H9 (cell line): ENCODE measurements around the gene GABPB2. TPM values are rescaled to one million over a fixed set of nuclear protein-coding genes. Genes with fewer than 3 reads are reported as not detected.

ENCODE experiments used
- DNase-seq: peaks from one replicate; pipeline ENCODE4 v3.0.0-alpha.2; 2017
- H2AFZ ChIP-seq: one replicate; pipeline ENCODE4 v1.6.1; 2013; ENCODE audit warnings: mild to moderate bottlenecking, low read length, control low read depth, moderate library complexity
- H2AK5ac ChIP-seq: 2 replicates; pipeline ENCODE4 v1.6.1; 2013; ENCODE audit warnings: low read length, control low read depth, mixed read lengths; ENCODE audit not compliant: insufficient read length
- H2BK120ac ChIP-seq: one replicate; pipeline ENCODE4 v1.6.1; 2013; ENCODE audit warnings: low read depth, mild to moderate bottlenecking, low read length, control low read depth, inconsistent platforms; ENCODE audit not compliant: poor library complexity, severe bottlenecking
- H2BK12ac ChIP-seq: 2 replicates; pipeline ENCODE4 v1.6.1; 2013; ENCODE audit warnings: low read length, control low read depth, mixed read lengths, low read depth; ENCODE audit not compliant: insufficient read length
- H2BK15ac ChIP-seq: 2 replicates; pipeline ENCODE4 v1.6.1; 2013; ENCODE audit warnings: low read depth, low read length, control low read depth
- H2BK20ac ChIP-seq: one replicate; pipeline ENCODE4 v1.6.1; 2013; ENCODE audit warnings: low read depth, mild to moderate bottlenecking, low read length, control low read depth, inconsistent platforms; ENCODE audit not compliant: poor library complexity, severe bottlenecking
- H2BK5ac ChIP-seq: 2 replicates; pipeline ENCODE4 v1.6.1; 2013; ENCODE audit warnings: low read length, control low read depth, mixed read lengths; ENCODE audit not compliant: insufficient read length
- H3K14ac ChIP-seq: 2 replicates; pipeline ENCODE4 v1.6.1; 2013; ENCODE audit warnings: low read length, control low read depth; ENCODE audit not compliant: insufficient read depth
- H3K18ac ChIP-seq: 2 replicates; pipeline ENCODE4 v1.6.1; 2013; ENCODE audit warnings: low read depth, mild to moderate bottlenecking, mixed read lengths, low read length, control low read depth; ENCODE audit not compliant: insufficient read length
- H3K23ac ChIP-seq: 2 replicates; pipeline ENCODE4 v1.6.1; 2013; ENCODE audit warnings: low read length, control low read depth, mixed read lengths, low read depth; ENCODE audit not compliant: insufficient read length
- H3K23me2 ChIP-seq: 2 replicates; pipeline ENCODE4 v1.6.1; 2013; ENCODE audit warnings: low read depth, mild to moderate bottlenecking, mixed read lengths, low read length, control low read depth; ENCODE audit not compliant: insufficient read length, poor library complexity, severe bottlenecking
- H3K27ac ChIP-seq: 2 replicates; pipeline ENCODE4 v1.5.1; 2013; ENCODE audit warnings: low read length, control low read depth, mixed read lengths, low read depth; ENCODE audit not compliant: insufficient read length
- H3K27me3 ChIP-seq: 2 replicates; pipeline ENCODE4 v1.6.1; 2013; ENCODE audit warnings: low read length, control low read depth, inconsistent platforms; ENCODE audit not compliant: insufficient read depth
- H3K4ac ChIP-seq: 2 replicates; pipeline ENCODE4 v1.6.1; 2013; ENCODE audit warnings: low read depth, mild to moderate bottlenecking, control low read depth, inconsistent platforms, low read length, moderate library complexity
- H3K4me1 ChIP-seq: 2 replicates; pipeline ENCODE4 v1.6.1; 2013; ENCODE audit warnings: low read length, control low read depth, inconsistent platforms; ENCODE audit not compliant: insufficient read depth
- H3K4me2 ChIP-seq: 2 replicates; pipeline ENCODE4 v1.6.1; 2013; ENCODE audit warnings: low read length, control low read depth, mixed read lengths; ENCODE audit not compliant: insufficient read length, insufficient read depth
- H3K56ac ChIP-seq: 2 replicates; pipeline ENCODE4 v1.6.1; 2013; ENCODE audit warnings: low read depth, mild to moderate bottlenecking, mixed read lengths, low read length, control low read depth; ENCODE audit not compliant: insufficient read length
- H3K79me1 ChIP-seq: 2 replicates; pipeline ENCODE4 v1.6.1; 2013; ENCODE audit warnings: low read depth, mild to moderate bottlenecking, moderate library complexity, low read length, control low read depth, inconsistent platforms; ENCODE audit not compliant: insufficient read depth, poor library complexity, severe bottlenecking
- H3K79me2 ChIP-seq: 2 replicates; pipeline ENCODE4 v1.6.1; 2013; ENCODE audit warnings: low read length, control low read depth, inconsistent platforms; ENCODE audit not compliant: insufficient read depth
- H3K9ac ChIP-seq: 2 replicates; pipeline ENCODE4 v1.6.1; 2013; ENCODE audit warnings: low read length, control low read depth, mixed read lengths; ENCODE audit not compliant: insufficient read length; ENCODE audit errors: extremely low read depth
- H3K9me3 ChIP-seq: one replicate; pipeline ENCODE4 v1.6.1; 2013; ENCODE audit warnings: low read depth, low read length, inconsistent platforms; ENCODE audit not compliant: control insufficient read depth
- H3T11ph ChIP-seq: one replicate; pipeline ENCODE4 v1.6.1; 2013; ENCODE audit warnings: mild to moderate bottlenecking, low read length, control low read depth, inconsistent platforms
- H4K20me1 ChIP-seq: one replicate; pipeline ENCODE4 v1.6.1; 2013; ENCODE audit not compliant: control insufficient read depth, insufficient read length, insufficient read depth
- H4K5ac ChIP-seq: 2 replicates; pipeline ENCODE4 v1.6.1; 2013; ENCODE audit warnings: low read depth, mild to moderate bottlenecking, mixed read lengths, low read length, control low read depth; ENCODE audit not compliant: insufficient read length
- H4K8ac ChIP-seq: replicated peaks from 2 replicates; pipeline ENCODE4 v1.6.1; 2013; ENCODE audit warnings: low read length, control low read depth, mixed read lengths, low read depth; ENCODE audit not compliant: insufficient read length
- H4K91ac ChIP-seq: 2 replicates; pipeline ENCODE4 v1.6.1; 2013; ENCODE audit warnings: low read depth, mild to moderate bottlenecking, moderate library complexity, mixed read lengths, low read length, control low read depth; ENCODE audit not compliant: insufficient read length
- H3K27ac Mint-ChIP-seq, 3 experiments: 2 replicates in 2 of 3; 3 replicates in 1 of 3; pipeline ENCODE4 v1.8.0; 2020 to 2021; ENCODE audit warnings: mixed read lengths in 3 of 3, mild to moderate bottlenecking in 1 of 3, moderate library complexity in 1 of 3
- H3K27me3 Mint-ChIP-seq: 2 replicates; pipeline ENCODE4 v1.8.0; 2021; ENCODE audit warnings: low read depth, mild to moderate bottlenecking, moderate library complexity, mixed read lengths
- H3K36me3 Mint-ChIP-seq, 3 experiments: 2 replicates in 2 of 3; 3 replicates in 1 of 3; pipeline ENCODE4 v1.8.0; 2020 to 2021; ENCODE audit warnings: low read depth in 3 of 3, mixed read lengths in 3 of 3; ENCODE audit not compliant: insufficient read depth in 1 of 3
- H3K4me1 Mint-ChIP-seq, 2 experiments: 2 replicates each; pipeline ENCODE4 v1.8.0; 2020; ENCODE audit warnings: mixed read lengths in 2 of 2
- H3K4me3 Mint-ChIP-seq, 2 experiments: 2 replicates in 1 of 2; 3 replicates in 1 of 2; pipeline ENCODE4 v1.8.0; 2020 to 2021; ENCODE audit warnings: mild to moderate bottlenecking in 2 of 2, mixed read lengths in 2 of 2, moderate library complexity in 1 of 2
- H3K9me3 Mint-ChIP-seq, 2 experiments: 2 replicates in 1 of 2; 3 replicates in 1 of 2; pipeline ENCODE4 v1.8.0; 2020; ENCODE audit warnings: mild to moderate bottlenecking in 2 of 2, mixed read lengths in 2 of 2, moderate library complexity in 1 of 2
- WGBS: extraction: QIAGEN DNeasy Blood & Tissue Kit; methylation state at CpG from one replicate; pipeline ENCODE4 v1.1.7; 2013; ENCODE audit warnings: missing lambda C conversion rate, low lambda C conversion rate, mixed read lengths; ENCODE audit not compliant: insufficient read length; ENCODE audit errors: extremely low coverage; 5-methylcytosine and 5-hydroxymethylcytosine counted together
- total RNA-seq: library from RNA; stranded (reverse); gene quantifications from 2 replicates; pipeline ENCODE4 v1.2.1, GENCODE V29; 2021
- TF ChIP-seq, protein P1 (sequence below): fragments of 200-600 bp; sonication (generic); conservative IDR thresholded peaks from 3 replicates; pipeline ENCODE4 v1.8.0; 2021; ENCODE audit warnings: antibody characterized with exemption, mild to moderate bottlenecking

GABPB2 gene
- total RNA-seq, 1 experiment from 2014 or later: 4.1 TPM

DNA sequence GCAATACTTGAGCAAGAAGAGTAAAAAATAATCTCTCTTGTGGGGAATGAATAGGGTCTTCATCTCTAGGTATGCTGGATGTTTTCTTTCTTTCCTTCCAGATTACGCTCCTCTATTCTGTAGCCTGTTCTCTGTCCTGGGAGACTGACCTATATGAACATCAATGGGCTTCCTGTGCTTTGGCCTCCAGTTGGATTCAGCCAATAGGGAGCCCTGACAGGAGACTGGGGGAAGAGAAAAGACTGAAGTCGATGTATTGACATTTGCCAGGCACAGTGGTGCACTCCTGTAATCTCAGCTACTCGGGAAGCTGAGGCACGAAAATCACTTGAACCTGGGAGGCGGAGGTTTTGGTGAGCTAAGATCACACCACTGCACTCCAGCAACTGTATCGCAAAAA is 58.2 kb downstream of the GABPB2 start:
- H3K27ac Mint-ChIP-seq: no peak overlapping the region
- Histone ChIP-seq H2AFZ (no peak overlapping the region), H3K23me2 (peaks cover 15% of the 10 kb centered on the region), H3K9me3 (no peaks in the 10 kb centered on the region), H3K27ac (no peak overlapping the region), H3K79me1 (no peaks in the 10 kb centered on the region), H4K5ac (no peak overlapping the region), H3K18ac (no peak overlapping the region), H3K56ac (no peak overlapping the region), H2AK5ac (no peak overlapping the region), H2BK5ac (no peak overlapping the region), H2BK120ac (no peak overlapping the region), H3K4me1 (no peaks in the 10 kb centered on the region; the same call in 1 of the 2 replicates), H3K23ac (no peak overlapping the region), H2BK12ac (no peak overlapping the region), H3K4me2 (no peak overlapping the region), H4K8ac (no peak overlapping the region), H2BK20ac (no peak overlapping the region), H3K9ac (no peak overlapping the region), H4K91ac (no peak overlapping the region), H3K4ac (no peak overlapping the region), H3K79me2 (no peaks in the 10 kb centered on the region), H2BK15ac (no peak overlapping the region), H3T11ph (no peak overlapping the region), H3K14ac (no peak overlapping the region), H3K27me3 (no peaks in the 10 kb centered on the region; the same call in 1 of the 2 replicates), H4K20me1 (no peaks in the 10 kb centered on the region)
- peaks cover 3% of the 10 kb centered on the region for H3K27me3 Mint-ChIP-seq
- no CpG with 5 or more reads among the region's 6 CpGs for WGBS
- no peak overlapping the region for H3K4me3 Mint-ChIP-seq
- no peaks in the 10 kb centered on the region for H3K36me3 Mint-ChIP-seq
- H3K4me1 Mint-ChIP-seq: peaks cover 26 to 34% of the 10 kb centered on the region in 2 experiments
- no peaks in the 10 kb centered on the region for H3K9me3 Mint-ChIP-seq
- TF ChIP-seq, protein P1, sequence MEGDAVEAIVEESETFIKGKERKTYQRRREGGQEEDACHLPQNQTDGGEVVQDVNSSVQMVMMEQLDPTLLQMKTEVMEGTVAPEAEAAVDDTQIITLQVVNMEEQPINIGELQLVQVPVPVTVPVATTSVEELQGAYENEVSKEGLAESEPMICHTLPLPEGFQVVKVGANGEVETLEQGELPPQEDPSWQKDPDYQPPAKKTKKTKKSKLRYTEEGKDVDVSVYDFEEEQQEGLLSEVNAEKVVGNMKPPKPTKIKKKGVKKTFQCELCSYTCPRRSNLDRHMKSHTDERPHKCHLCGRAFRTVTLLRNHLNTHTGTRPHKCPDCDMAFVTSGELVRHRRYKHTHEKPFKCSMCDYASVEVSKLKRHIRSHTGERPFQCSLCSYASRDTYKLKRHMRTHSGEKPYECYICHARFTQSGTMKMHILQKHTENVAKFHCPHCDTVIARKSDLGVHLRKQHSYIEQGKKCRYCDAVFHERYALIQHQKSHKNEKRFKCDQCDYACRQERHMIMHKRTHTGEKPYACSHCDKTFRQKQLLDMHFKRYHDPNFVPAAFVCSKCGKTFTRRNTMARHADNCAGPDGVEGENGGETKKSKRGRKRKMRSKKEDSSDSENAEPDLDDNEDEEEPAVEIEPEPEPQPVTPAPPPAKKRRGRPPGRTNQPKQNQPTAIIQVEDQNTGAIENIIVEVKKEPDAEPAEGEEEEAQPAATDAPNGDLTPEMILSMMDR: no peak
- DNase-seq: no peak
